Thyroid gland (tissue), 4 donors: ENCODE results near the gene HNRNPA0.

Source experiments
- POLR2A ChIP-seq, 2 donors: fragments of 450-650 bp; IDR thresholded peaks; one replicate each; pipeline ENCODE4 v1.6.1; 2017; ENCODE audit warnings: antibody characterized with exemption in 2 of 2, mild to moderate bottlenecking in 2 of 2, moderate library complexity in 1 of 2
- TF ChIP-seq, protein P1 (sequence below), 6 experiments: fragments of 200-600 bp in 3 of 6; fragments of 450-650 bp in 3 of 6; sonication (generic) in 3 of 6; IDR thresholded peaks; one replicate each; pipeline ENCODE4 v1.5.1; 2016 to 2019; ENCODE audit warnings: antibody characterized with exemption in 6 of 6, mild to moderate bottlenecking in 2 of 6, inconsistent platforms in 1 of 6, moderate library complexity in 1 of 6

DNA sequence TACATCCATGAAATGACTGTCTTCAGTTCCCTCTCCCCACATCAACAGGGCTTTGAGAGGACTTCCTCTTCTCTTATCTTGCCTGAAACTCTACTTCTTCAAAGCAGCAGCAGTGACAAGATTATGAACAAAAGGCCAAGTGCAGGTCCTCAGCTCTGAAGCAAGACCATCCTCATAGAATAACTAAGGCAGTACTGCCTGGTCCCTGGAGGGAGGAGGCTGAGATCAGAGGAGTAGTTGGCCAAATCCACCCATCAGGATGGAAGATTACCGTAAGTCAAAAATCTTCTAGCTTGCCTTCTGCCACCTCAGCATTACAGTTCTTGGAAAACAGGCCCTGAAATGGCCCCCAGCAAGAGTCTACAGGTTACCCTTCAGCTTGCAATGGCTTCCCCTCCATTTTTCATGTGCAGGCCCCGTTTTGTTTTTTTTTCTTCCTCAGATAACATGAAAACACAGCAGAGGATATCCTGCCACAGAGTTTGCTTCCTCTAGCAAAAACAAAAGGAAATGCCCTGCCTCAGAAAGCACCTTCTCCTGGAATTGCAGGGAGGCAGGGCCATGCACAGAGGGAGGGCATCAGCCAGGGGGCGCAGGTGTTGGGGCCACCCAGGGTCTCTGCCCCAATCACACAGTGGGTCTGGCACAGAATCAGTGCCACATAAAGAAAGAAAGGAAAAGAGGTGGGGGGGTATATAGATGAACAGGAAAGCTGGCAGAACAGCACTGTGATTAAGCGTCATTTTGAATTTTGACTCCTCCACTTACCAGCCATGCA, 58.3 kb downstream of the HNRNPA0 start:
- TF ChIP-seq, protein P1, sequence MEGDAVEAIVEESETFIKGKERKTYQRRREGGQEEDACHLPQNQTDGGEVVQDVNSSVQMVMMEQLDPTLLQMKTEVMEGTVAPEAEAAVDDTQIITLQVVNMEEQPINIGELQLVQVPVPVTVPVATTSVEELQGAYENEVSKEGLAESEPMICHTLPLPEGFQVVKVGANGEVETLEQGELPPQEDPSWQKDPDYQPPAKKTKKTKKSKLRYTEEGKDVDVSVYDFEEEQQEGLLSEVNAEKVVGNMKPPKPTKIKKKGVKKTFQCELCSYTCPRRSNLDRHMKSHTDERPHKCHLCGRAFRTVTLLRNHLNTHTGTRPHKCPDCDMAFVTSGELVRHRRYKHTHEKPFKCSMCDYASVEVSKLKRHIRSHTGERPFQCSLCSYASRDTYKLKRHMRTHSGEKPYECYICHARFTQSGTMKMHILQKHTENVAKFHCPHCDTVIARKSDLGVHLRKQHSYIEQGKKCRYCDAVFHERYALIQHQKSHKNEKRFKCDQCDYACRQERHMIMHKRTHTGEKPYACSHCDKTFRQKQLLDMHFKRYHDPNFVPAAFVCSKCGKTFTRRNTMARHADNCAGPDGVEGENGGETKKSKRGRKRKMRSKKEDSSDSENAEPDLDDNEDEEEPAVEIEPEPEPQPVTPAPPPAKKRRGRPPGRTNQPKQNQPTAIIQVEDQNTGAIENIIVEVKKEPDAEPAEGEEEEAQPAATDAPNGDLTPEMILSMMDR (IDR thresholded peaks at IDR 0.05), result peak in 1 of 6 experiments; percentile 11
- no peak for TF ChIP-seq POLR2A (IDR thresholded peaks at IDR 0.05)
